H1 (cell line): ENCODE data around the gene MBD3. TPM values are rescaled to one million over a fixed set of nuclear protein-coding genes. Genes with fewer than 3 reads are reported as not detected.

Experiments used
- CTCF ChIA-PET: fragments of 300-600 bp; sonication (Branson Sonifier 250); formaldehyde crosslinking; loops from one replicate; lab custom pipeline; 2021; ENCODE audit not compliant: partially characterized antibody; lab: Charles Lee
- POLR2A ChIA-PET: fragments of 300-600 bp; sonication (Branson Sonifier 250); formaldehyde crosslinking; loops from one replicate; lab custom pipeline; 2021; ENCODE audit warnings: inconsistent platforms; ENCODE audit not compliant: partially characterized antibody; lab: Charles Lee
- DNase-seq, 2 experiments: peaks; one replicate each; pipeline versions ENCODE4 v3.0.0 to v3.0.0-alpha.2; 2010 to 2022; ENCODE audit warnings: low spot score in 2 of 2, low read depth in 1 of 2, mixed read lengths in 1 of 2
- FAIRE-seq: peaks from 2 replicates; lab custom pipeline; 2011; peaks lifted over from hg19 to GRCh38; lab: Jason Lieb, UNC
- H2AFZ ChIP-seq: 2 replicates; pipeline ENCODE4 v1.8.1; 2012; ENCODE audit warnings: low read length, inconsistent platforms
- H2AK5ac ChIP-seq: 2 replicates; pipeline ENCODE4 v1.6.1; 2013; ENCODE audit warnings: low read depth, low read length
- H2BK120ac ChIP-seq: replicated peaks from 2 replicates; pipeline ENCODE3; 2013; ENCODE audit warnings: low read depth, low read length, inconsistent platforms
- H2BK12ac ChIP-seq: 2 replicates; pipeline ENCODE4 v1.6.1; 2013; ENCODE audit warnings: low read depth, low read length
- H2BK15ac ChIP-seq: 2 replicates; pipeline ENCODE4 v1.6.1; 2013; ENCODE audit warnings: low read length
- H2BK20ac ChIP-seq: 2 replicates; pipeline ENCODE4 v1.6.1; 2013; ENCODE audit warnings: low read length
- H2BK5ac ChIP-seq: 2 replicates; pipeline ENCODE4 v1.6.1; 2013; ENCODE audit warnings: low read depth, low read length
- H3K14ac ChIP-seq: 2 replicates; pipeline ENCODE4 v1.6.1; 2013; ENCODE audit warnings: inconsistent platforms; ENCODE audit not compliant: insufficient read length
- H3K18ac ChIP-seq: 2 replicates; pipeline ENCODE4 v1.6.1; 2013; ENCODE audit warnings: low read length; ENCODE audit errors: extremely low read depth
- H3K23ac ChIP-seq: 2 replicates; pipeline ENCODE4 v1.6.1; 2013; ENCODE audit warnings: inconsistent platforms; ENCODE audit not compliant: insufficient read length
- H3K23me2 ChIP-seq: 2 replicates; pipeline ENCODE4 v1.6.1; 2013; ENCODE audit warnings: low read depth, low read length
- H3K27ac ChIP-seq: 2 replicates; pipeline ENCODE4 v1.6.1; 2011; ENCODE audit warnings: low read depth, low read length, inconsistent platforms
- H3K27me3 ChIP-seq, 4 experiments: replicated peaks in 1 of 4; 1 replicate in 1 of 4; 2 replicates in 3 of 4; pipeline versions ENCODE4 v1.6.1 to v1.8.1; 2011 to 2013; ENCODE audit warnings: low read length in 3 of 4, mild to moderate bottlenecking in 3 of 4, inconsistent platforms in 2 of 4, mixed read lengths in 2 of 4, moderate library complexity in 1 of 4; ENCODE audit not compliant: control insufficient read depth in 3 of 4, insufficient read depth in 3 of 4; ENCODE audit errors: extremely low read depth in 1 of 4
- H3K36me3 ChIP-seq, 4 experiments: 2 replicates each; pipeline versions ENCODE4 v1.6.1 to v1.8.1; 2011 to 2013; ENCODE audit warnings: mild to moderate bottlenecking in 4 of 4, low read length in 3 of 4, moderate library complexity in 2 of 4, control low read depth in 1 of 4, inconsistent platforms in 1 of 4; ENCODE audit not compliant: insufficient read depth in 4 of 4, control insufficient read depth in 2 of 4
- H3K4ac ChIP-seq: replicated peaks from 2 replicates; pipeline ENCODE3; 2013; ENCODE audit warnings: low read length, low read depth, mixed read lengths, inconsistent platforms; ENCODE audit not compliant: insufficient read length
- H3K4me1 ChIP-seq, 4 experiments: replicated peaks in 1 of 4; 1 replicate in 1 of 4; 2 replicates in 3 of 4; pipeline versions ENCODE4 v1.6.1 to v1.8.1; 2011 to 2013; ENCODE audit warnings: low read length in 3 of 4, inconsistent platforms in 2 of 4, mixed read lengths in 1 of 4; ENCODE audit not compliant: insufficient read depth in 4 of 4, control insufficient read depth in 3 of 4
- H3K4me2 ChIP-seq, 2 experiments: 2 replicates each; pipeline versions ENCODE4 v1.6.1 to v1.8.1; 2011 to 2013; ENCODE audit warnings: low read depth in 2 of 2, low read length in 2 of 2, control low read depth in 1 of 2, inconsistent platforms in 1 of 2, mild to moderate bottlenecking in 1 of 2; ENCODE audit not compliant: insufficient read depth in 1 of 2
- H3K4me3 ChIP-seq, 4 experiments: fragments of 200-600, 300-600 bp in 1 of 4; sonication (generic), shearing (Covaris generic), sonication (Bioruptor Twin) in 1 of 4; 2 replicates each; pipeline versions ENCODE4 v1.5.1 to v1.8.1; 2011 to 2016; ENCODE audit warnings: low read length in 4 of 4, low read depth in 3 of 4, control low read depth in 2 of 4, inconsistent platforms in 2 of 4, mild to moderate bottlenecking in 2 of 4, mixed read lengths in 1 of 4, moderate library complexity in 1 of 4; ENCODE audit not compliant: insufficient read depth in 2 of 4; ENCODE audit errors: extremely low read depth in 1 of 4
- H3K56ac ChIP-seq: replicated peaks from 2 replicates; pipeline ENCODE3; 2013; ENCODE audit warnings: low read depth, mild to moderate bottlenecking, mixed read lengths, low read length, inconsistent platforms; ENCODE audit not compliant: insufficient read length
- H3K79me1 ChIP-seq: 2 replicates; pipeline ENCODE4 v1.6.1; 2013; ENCODE audit warnings: low read depth, low read length, control low read depth
- H3K79me2 ChIP-seq, 2 experiments: 2 replicates each; pipeline versions ENCODE4 v1.6.1 to v1.8.1; 2012 to 2013; ENCODE audit warnings: low read length in 2 of 2, mild to moderate bottlenecking in 2 of 2, inconsistent platforms in 1 of 2; ENCODE audit not compliant: insufficient read depth in 2 of 2, control insufficient read depth in 1 of 2
- H3K9ac ChIP-seq, 4 experiments: replicated peaks in 1 of 4; 1 replicate in 1 of 4; 2 replicates in 3 of 4; pipeline versions ENCODE4 v1.6.1 to v1.8.1; 2011 to 2013; ENCODE audit warnings: low read depth in 3 of 4, low read length in 3 of 4, control low read depth in 2 of 4, mild to moderate bottlenecking in 2 of 4, moderate library complexity in 2 of 4, inconsistent platforms in 1 of 4; ENCODE audit errors: extremely low read depth in 1 of 4
- H3K9me3 ChIP-seq, 2 experiments: 2 replicates each; pipeline versions ENCODE4 v1.6.1 to v1.8.1; 2012 to 2013; ENCODE audit warnings: mild to moderate bottlenecking in 2 of 2, moderate library complexity in 2 of 2, control low read depth in 1 of 2, inconsistent platforms in 1 of 2, low read depth in 1 of 2, low read length in 1 of 2, mixed read lengths in 1 of 2; ENCODE audit not compliant: insufficient read depth in 2 of 2
- H4K20me1 ChIP-seq, 2 experiments: replicated peaks in 1 of 2; 2 replicates each; pipeline versions ENCODE3 to v1.8.1; 2011 to 2013; ENCODE audit warnings: inconsistent platforms in 2 of 2, low read length in 2 of 2, mild to moderate bottlenecking in 1 of 2; ENCODE audit not compliant: insufficient read depth in 2 of 2, control insufficient read depth in 1 of 2
- H4K5ac ChIP-seq: 2 replicates; pipeline ENCODE4 v1.6.1; 2013; ENCODE audit warnings: low read length, low read depth, mixed read lengths, inconsistent platforms; ENCODE audit not compliant: insufficient read length
- H4K8ac ChIP-seq: 2 replicates; pipeline ENCODE4 v1.8.0; 2013; ENCODE audit warnings: mild to moderate bottlenecking, moderate library complexity, low read length, inconsistent platforms; ENCODE audit not compliant: insufficient read depth; ENCODE audit errors: extremely low read depth
- H4K91ac ChIP-seq: replicated peaks from 2 replicates; pipeline ENCODE3; 2013; ENCODE audit warnings: low read length, mixed read lengths, inconsistent platforms; ENCODE audit not compliant: insufficient read length
- ASH2L ChIP-seq: fragments of 200-600, 300-600 bp; sonication (generic); IDR thresholded peaks from one replicate; pipeline ENCODE4 v1.7.1; 2017; ENCODE audit warnings: low read length
- BACH1 ChIP-seq: IDR thresholded peaks from 2 replicates; pipeline ENCODE4 v1.6.1; 2012; ENCODE audit warnings: low read length, improper control_type of control experiment
- JUN ChIP-seq: IDR thresholded peaks from 2 replicates; pipeline ENCODE4 v1.6.1; 2011; ENCODE audit warnings: low read depth, mild to moderate bottlenecking, improper control_type of control experiment, low read length
- MAFK ChIP-seq: IDR thresholded peaks from 2 replicates; pipeline ENCODE4 v1.6.1; 2012; ENCODE audit warnings: low read depth, mild to moderate bottlenecking, improper control_type of control experiment, low read length
- NANOG ChIP-seq: IDR thresholded peaks from 2 replicates; pipeline ENCODE4 v1.6.1; 2011; ENCODE audit warnings: low read length, low read depth, mild to moderate bottlenecking, inconsistent platforms; ENCODE audit not compliant: insufficient read depth, poor library complexity, severe bottlenecking
- POLR2AphosphoS5 ChIP-seq: IDR thresholded peaks from 2 replicates; pipeline ENCODE4 v1.6.1; 2011; ENCODE audit warnings: low read depth, low read length
- RAD21 ChIP-seq, 2 experiments: IDR thresholded peaks in 1 of 2; conservative IDR thresholded peaks in 1 of 2; 2 replicates each; pipeline ENCODE4 v1.6.1; 2011; ENCODE audit warnings: low read depth in 2 of 2, low read length in 2 of 2, improper control_type of control experiment in 1 of 2, inconsistent platforms in 1 of 2, mild to moderate bottlenecking in 1 of 2, moderate library complexity in 1 of 2
- RBBP5 ChIP-seq: IDR thresholded peaks from 2 replicates; pipeline ENCODE4 v1.7.1; 2012; ENCODE audit warnings: low read depth, mild to moderate bottlenecking, inconsistent platforms, low read length, moderate library complexity, borderline replicate concordance
- SIRT6 ChIP-seq: IDR thresholded peaks from one replicate; pipeline ENCODE4 v1.7.1; 2012; ENCODE audit warnings: low read length, inconsistent platforms
- SP2 ChIP-seq: IDR thresholded peaks from 2 replicates; pipeline ENCODE4 v1.6.1; 2012; ENCODE audit warnings: mild to moderate bottlenecking, low read length, inconsistent platforms
- SP4 ChIP-seq: IDR thresholded peaks from 2 replicates; pipeline ENCODE4 v1.6.1; 2012; ENCODE audit warnings: low read length, inconsistent platforms
- SRF ChIP-seq: IDR thresholded peaks from 2 replicates; pipeline ENCODE4 v1.6.1; 2011; ENCODE audit warnings: mild to moderate bottlenecking, low read depth, low read length, moderate library complexity
- WGBS, 2 experiments: shearing (Covaris generic) in 1 of 2; methylation state at CpG; one replicate each; pipeline versions ENCODE4 v1.1.6 to v1.1.7; 2013 to 2015; ENCODE audit warnings: low lambda C conversion rate in 2 of 2, mixed read lengths in 2 of 2, inconsistent platforms in 1 of 2, low coverage in 1 of 2, missing lambda C conversion rate in 1 of 2; ENCODE audit not compliant: insufficient replicate concordance in 2 of 2, insufficient coverage in 1 of 2, insufficient read length in 1 of 2; ENCODE audit errors: extremely low coverage in 1 of 2, missing lambda C conversion rate in 1 of 2; 5-methylcytosine and 5-hydroxymethylcytosine counted together
- polyA plus RNA-seq, 7 experiments: library from polyadenylated mRNA; depleted of rRNA in 3 of 7; stranded (reverse) in 5 of 7; unstranded in 2 of 7; fragments of >200 nt in 5 of 7; fragments of 200-250 nt in 2 of 7; gene quantifications; 1 replicate in 5 of 7; 2 replicates in 1 of 7; 4 replicates in 1 of 7; pipeline versions ENCODE4 v1.2.1 to v1.2.3, GENCODE V29; 2011 to 2013; ENCODE audit warnings: missing spikeins in 2 of 7, mixed read lengths in 2 of 7
- total RNA-seq: library from RNA; stranded (reverse); fragmentation: NEBNext Ultra II Directional; extraction: Animal tissue kit (Norgen Biotek cat#: 25700); gene quantifications from 2 replicates; pipeline ENCODE4 v1.2.1, GENCODE V29; 2021
- TF ChIP-seq, protein P1 (sequence below): IDR thresholded peaks from 2 replicates; pipeline ENCODE4 v1.6.1; 2012; ENCODE audit warnings: inconsistent platforms
- TF ChIP-seq, protein P2 (sequence below): IDR thresholded peaks from 2 replicates; pipeline ENCODE4 v1.6.1; 2011; ENCODE audit warnings: low read depth, mild to moderate bottlenecking, low read length; ENCODE audit not compliant: insufficient read depth

MBD3 gene
- total and polyA plus RNA-seq, 2 of the 8 experiments (the other 6 are each of a cell fraction or from before 2014, with no cell fraction given), result 88.2 to 110 TPM

DNA sequence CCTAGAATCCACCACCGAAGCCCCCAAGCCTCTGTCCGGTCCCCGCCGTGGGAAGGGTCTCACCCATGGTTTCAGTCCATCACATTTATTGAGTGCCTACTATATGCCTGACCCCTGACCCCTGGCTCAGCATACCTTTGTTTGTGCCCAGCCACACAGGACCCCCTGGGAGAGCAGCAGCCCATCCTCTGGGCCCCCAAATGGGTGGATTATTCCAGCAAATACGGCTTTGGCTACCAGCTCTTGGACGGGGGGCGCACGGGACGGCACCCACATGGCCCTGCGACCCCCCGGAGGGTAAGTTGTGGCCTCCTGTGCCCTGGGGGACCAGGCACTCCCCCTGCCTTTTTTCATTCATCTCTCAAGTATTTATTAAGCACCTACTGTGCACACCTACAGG is 61.1 kb downstream of the MBD3 start:
- POLR2A ChIA-PET, result interaction anchor here (1.1 kb wide), 1 partner anchor 12 kb away, joined by 3 read pairs; no protein-coding TSS in a partner anchor
- TF ChIP-seq, protein P1, sequence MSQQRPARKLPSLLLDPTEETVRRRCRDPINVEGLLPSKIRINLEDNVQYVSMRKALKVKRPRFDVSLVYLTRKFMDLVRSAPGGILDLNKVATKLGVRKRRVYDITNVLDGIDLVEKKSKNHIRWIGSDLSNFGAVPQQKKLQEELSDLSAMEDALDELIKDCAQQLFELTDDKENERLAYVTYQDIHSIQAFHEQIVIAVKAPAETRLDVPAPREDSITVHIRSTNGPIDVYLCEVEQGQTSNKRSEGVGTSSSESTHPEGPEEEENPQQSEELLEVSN, result no peak
- no peak for TF ChIP-seq SIRT6
- no peak for TF ChIP-seq SP2
- no peak for TF ChIP-seq RAD21 (IDR thresholded peaks at IDR 0.05 in 1 of 2, conservative IDR thresholded peaks at IDR 0.05 in 1 of 2; ENCODE audit: low read depth in 2 of 2, low read length in 2 of 2)
- TF ChIP-seq BACH1, result no peak
- no peak for TF ChIP-seq MAFK
- no peak for TF ChIP-seq JUN
- TF ChIP-seq ASH2L, result no peak
- TF ChIP-seq NANOG, result no peak
- no peak for TF ChIP-seq POLR2AphosphoS5
- TF ChIP-seq SRF, result no peak
- no peak for TF ChIP-seq SP4
- TF ChIP-seq RBBP5, result no peak
- TF ChIP-seq, protein P2, sequence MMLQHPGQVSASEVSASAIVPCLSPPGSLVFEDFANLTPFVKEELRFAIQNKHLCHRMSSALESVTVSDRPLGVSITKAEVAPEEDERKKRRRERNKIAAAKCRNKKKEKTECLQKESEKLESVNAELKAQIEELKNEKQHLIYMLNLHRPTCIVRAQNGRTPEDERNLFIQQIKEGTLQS, result no peak

More for the DNA sequence above, 61.1 kb downstream of the MBD3 start:
- WGBS, 2 experiments, result 85% methylated on average over 11 of the region's 11 CpGs; no CpG with 5 or more reads in 1 of the 2 experiments
- FAIRE-seq (no peak), DNase-seq (no peak)
- CTCF ChIA-PET, result no interaction called here
- H3K4ac ChIP-seq, result no peak overlapping the region
- no peak overlapping the region for H2AK5ac ChIP-seq
- H4K8ac ChIP-seq, result no peak overlapping the region
- no peak overlapping the region for H4K5ac ChIP-seq
- no peak overlapping the region for H2BK20ac ChIP-seq
- no peak overlapping the region for H3K56ac ChIP-seq
- no peak overlapping the region for H2BK5ac ChIP-seq
- no peak overlapping the region for H3K23ac ChIP-seq
- no peaks in the 10 kb centered on the region for H3K36me3 ChIP-seq
- H2BK15ac ChIP-seq, result no peak overlapping the region
- H4K20me1 ChIP-seq, result peaks cover 0 to 3% of the 10 kb centered on the region in 2 experiments
- H4K91ac ChIP-seq, result no peak overlapping the region
- H2BK12ac ChIP-seq, result no peak overlapping the region
- H3K18ac ChIP-seq, result no peak overlapping the region
- H3K23me2 ChIP-seq, result no peaks in the 10 kb centered on the region
- H2AFZ ChIP-seq, result no peak overlapping the region
- H3K27ac ChIP-seq, result no peak overlapping the region
- H3K4me2 ChIP-seq, result no peak overlapping the region
- H3K27me3 ChIP-seq, result no peaks in the 10 kb centered on the region; a peak in 1 of 7 replicates
- H3K4me1 ChIP-seq, result no peaks in the 10 kb centered on the region
- H3K14ac ChIP-seq, result no peak overlapping the region
- no peak overlapping the region for H3K9ac ChIP-seq
- no peak overlapping the region for H2BK120ac ChIP-seq
- H3K79me1 ChIP-seq, result no peaks in the 10 kb centered on the region
- H3K79me2 ChIP-seq, result no peaks in the 10 kb centered on the region
- no peak overlapping the region for H3K4me3 ChIP-seq
- H3K9me3 ChIP-seq, result no peaks in the 10 kb centered on the region
